COLO668 (cell line): ENCODE measurements around the gene ZNF614.
"Not testable (repeated sequence)": the region's sequence is repeated elsewhere in the genome, so short reads cannot be mapped to it uniquely, and the experiment has no call there.

Experiments used
- DNase-seq: peaks from one replicate; lab custom pipeline; 2025; ENCODE audit not compliant: unreplicated experiment; lab: John Stamatoyannopoulos, UW

Gene ZNF614

GRCh38 chr19:52028027-52028779, at the start of gene ZNF614:
Gene ZNF614, minus strand, starts transcription at chr19:52028379. Its CDS starts 2,634 bp downstream, at chr19:52025745.
- peak; percentile 88 for DNase-seq

GRCh38 chr19:52070496-52070895, 42.3 kb upstream of the ZNF614 start:
- DNase-seq, result no peak

GRCh38 chr19:52069653-52070052, 41.5 kb upstream of the ZNF614 start:
- no peak for DNase-seq

- no peak for DNase-seq
These were observed 38.2 kb upstream of the ZNF614 start for GRCh38 chr19:52066258-52066863.

GRCh38 chr19:52065399-52065798, 37.2 kb upstream of the ZNF614 start:
- no peak for DNase-seq

- DNase-seq, result not testable (repeated sequence)
These were observed 28.3 kb upstream of the ZNF614 start for GRCh38 chr19:52056480-52056879.

GRCh38 chr19:52051736-52052135, 23.6 kb upstream of the ZNF614 start:
- DNase-seq, result peak; percentile 8

- DNase-seq, result peak; percentile 92
These were observed 20.6 kb upstream of the ZNF614 start, which contains the start of gene ZNF432 for GRCh38 chr19:52048555-52049501. Gene ZNF432, minus strand, starts transcription at chr19:52048838. Its CDS starts 1,970 bp downstream, at chr19:52046868.

- no peak for DNase-seq
These were observed 11.0 kb upstream of the ZNF614 start for GRCh38 chr19:52039169-52039568.

- DNase-seq, result no peak
These were observed 6.0 kb upstream of the ZNF614 start for GRCh38 chr19:52034051-52034728.

GRCh38 chr19:52028780-52029123, 573 bp upstream of the ZNF614 start:
- no peak for DNase-seq

- DNase-seq, result not testable (repeated sequence)
These were observed 1.8 kb downstream of the ZNF614 start for GRCh38 chr19:52026255-52026990.

GRCh38 chr19:52024478-52024877, 3.7 kb downstream of the ZNF614 start:
- not testable (repeated sequence) for DNase-seq

- DNase-seq, result no peak
These were observed 6.0 kb downstream of the ZNF614 start for GRCh38 chr19:52022193-52022592.

- DNase-seq, result no peak
These were observed 7.7 kb downstream of the ZNF614 start for GRCh38 chr19:52020506-52020905.

- no peak for DNase-seq
These were observed 17.5 kb downstream of the ZNF614 start for GRCh38 chr19:52010674-52011073.

- DNase-seq, result peak; percentile 87
These were observed 20.2 kb downstream of the ZNF614 start, which contains the start of gene ZNF615 for GRCh38 chr19:52007806-52008557. Gene ZNF615, minus strand, starts transcription at chr19:52008211. Its CDS starts 4,500 bp downstream, at chr19:52003711.

- peak; percentile 17 for DNase-seq
These were observed 20.8 kb downstream of the ZNF614 start for GRCh38 chr19:52007451-52007805.

GRCh38 chr19:51994048-51994644, 34.0 kb downstream of the ZNF614 start:
- no peak for DNase-seq
